ENCODE measurements around the gene CCL1.

The CCL1 gene

GRCh38 chr17:34318474-34318873, 44.6 kb downstream of the CCL1 start:
- TF ChIP-seq, protein P1, sequence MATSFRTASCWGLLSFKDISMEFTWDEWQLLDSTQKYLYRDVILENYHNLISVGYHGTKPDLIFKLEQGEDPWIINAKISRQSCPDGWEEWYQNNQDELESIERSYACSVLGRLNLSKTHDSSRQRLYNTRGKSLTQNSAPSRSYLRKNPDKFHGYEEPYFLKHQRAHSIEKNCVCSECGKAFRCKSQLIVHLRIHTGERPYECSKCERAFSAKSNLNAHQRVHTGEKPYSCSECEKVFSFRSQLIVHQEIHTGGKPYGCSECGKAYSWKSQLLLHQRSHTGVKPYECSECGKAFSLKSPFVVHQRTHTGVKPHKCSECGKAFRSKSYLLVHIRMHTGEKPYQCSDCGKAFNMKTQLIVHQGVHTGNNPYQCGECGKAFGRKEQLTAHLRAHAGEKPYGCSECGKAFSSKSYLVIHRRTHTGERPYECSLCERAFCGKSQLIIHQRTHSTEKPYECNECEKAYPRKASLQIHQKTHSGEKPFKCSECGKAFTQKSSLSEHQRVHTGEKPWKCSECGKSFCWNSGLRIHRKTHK (tag by site-specific recombination; IDR thresholded peaks at IDR 0.05), result peak; percentile 69; the same call in 1 of the 2 replicates
- no peak for TF ChIP-seq ZBTB48 (tag by site-specific recombination; IDR thresholded peaks at IDR 0.05)
- H3K27ac ChIP-seq (ENCODE audit: extremely low read depth, low read depth, low read length), result no peak overlapping the region
- POLR2A ChIA-PET, result no interaction called here

DNA sequence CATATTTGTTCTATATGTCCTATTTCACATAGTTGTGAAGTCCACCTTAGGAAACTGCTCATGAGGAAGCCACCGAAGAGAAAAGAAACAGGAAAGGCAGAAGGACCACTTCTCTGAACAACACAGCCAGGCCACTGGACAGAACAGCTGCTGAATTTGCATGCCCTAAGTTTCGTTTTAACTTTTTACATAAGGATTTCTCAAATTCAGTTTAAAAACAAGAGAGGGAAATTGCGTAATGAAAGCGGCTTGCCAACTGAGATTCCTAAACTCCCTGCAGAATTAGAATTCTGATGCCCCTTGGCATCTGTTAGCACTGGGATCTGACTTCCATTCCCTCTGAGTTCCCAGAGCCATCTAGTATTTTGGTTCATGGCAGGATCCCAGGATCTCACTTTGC, 48.8 kb downstream of the CCL1 start:
- TF ChIP-seq ZNF792 (tag by site-specific recombination; IDR thresholded peaks at IDR 0.05) (no peak), ZNF354C (tag by site-specific recombination; IDR thresholded peaks at IDR 0.05; ENCODE audit: borderline replicate concordance, low read depth) (no peak), IKZF3 (tag by site-specific recombination; IDR thresholded peaks at IDR 0.05) (no peak), SP3 (tag by site-specific recombination; IDR thresholded peaks at IDR 0.05) (no peak), ZNF560 (tag by site-specific recombination; IDR thresholded peaks at IDR 0.05; ENCODE audit: borderline replicate concordance) (no peak), MEIS1 (CRISPR knock-in tag; IDR thresholded peaks at IDR 0.05; ENCODE audit: borderline replicate concordance) (no peak), GLI4 (tag by site-specific recombination; IDR thresholded peaks at IDR 0.05) (no peak)
- CTCF ChIA-PET, result interaction anchor here (8.3 to 15.4 kb wide), 2 partner anchors 47 kb away, joined by 84 to 206 read pairs; partner anchors contain the start of gene CCL1
- no peaks in the 10 kb centered on the region for H3K9me3 ChIP-seq (ENCODE audit: control insufficient read depth, insufficient read depth, low read depth, low read length)
- H3K4me1 ChIP-seq (ENCODE audit: control insufficient read depth, insufficient read depth, low read length), result no peaks in the 10 kb centered on the region
- POLR2A ChIA-PET, result no interaction called here
- no peaks in the 10 kb centered on the region for H3K36me3 ChIP-seq (ENCODE audit: control insufficient read depth in 2 of 2, insufficient read depth in 1 of 2, low read length in 2 of 2)
- H3K27ac ChIP-seq (ENCODE audit: extremely low read depth, low read depth, low read length), result no peak overlapping the region
- no peak overlapping the region for H3K4me3 ChIP-seq (ENCODE audit: low read depth, low read length)

More at GRCh38 chr17:34318474-34318873, 44.6 kb downstream of the CCL1 start:
- no peak overlapping the region for H3K4me3 ChIP-seq (ENCODE audit: low read depth, low read length)
- CTCF ChIA-PET, result interaction anchor here (0.6 to 8.3 kb wide), 18 partner anchors 8 to 1013 kb away, joined by 3 to 84 read pairs (median 4); no protein-coding TSS in a partner anchor
- no peaks in the 10 kb centered on the region for H3K4me1 ChIP-seq (ENCODE audit: control insufficient read depth, insufficient read depth, low read length)
- H3K36me3 ChIP-seq (ENCODE audit: control insufficient read depth in 2 of 2, insufficient read depth in 1 of 2, low read length in 2 of 2), result no peaks in the 10 kb centered on the region
- no peaks in the 10 kb centered on the region for H3K9me3 ChIP-seq (ENCODE audit: control insufficient read depth, insufficient read depth, low read depth, low read length)

DNA sequence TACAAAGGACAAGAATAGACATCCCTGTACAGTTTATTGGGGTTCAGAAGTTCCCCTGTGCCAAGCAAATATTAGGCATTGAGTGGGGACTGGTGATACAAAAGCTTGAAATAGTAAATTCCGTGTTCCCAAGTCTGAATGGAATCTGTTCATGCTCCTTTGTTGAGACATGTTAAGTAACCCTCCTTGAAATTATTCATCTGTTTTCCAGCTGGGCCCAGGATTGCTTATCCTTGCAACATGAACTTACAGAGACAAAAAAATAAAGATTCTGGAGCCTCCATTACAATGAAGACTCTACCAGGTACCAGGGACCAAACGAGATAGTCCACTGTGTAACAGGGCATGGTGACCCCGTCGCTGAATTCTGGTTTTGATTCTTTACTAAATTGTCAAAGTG, 49.9 kb downstream of the CCL1 start:
- ChIA-PET CTCF (interaction anchor here (0.8 to 15.4 kb wide), 5 partner anchors 48 to 142 kb away, joined by 3 to 206 read pairs (median 3); partner anchors contain the start of gene CCL1), POLR2A (no interaction called here)
- Histone ChIP-seq H3K9me3 (ENCODE audit: control insufficient read depth, insufficient read depth, low read depth, low read length) (no peaks in the 10 kb centered on the region), H3K27ac (ENCODE audit: extremely low read depth, low read depth, low read length) (no peak overlapping the region), H3K36me3 (ENCODE audit: control insufficient read depth in 2 of 2, insufficient read depth in 1 of 2, low read length in 2 of 2) (no peaks in the 10 kb centered on the region), H3K4me1 (ENCODE audit: control insufficient read depth, insufficient read depth, low read length) (no peaks in the 10 kb centered on the region), H3K4me3 (ENCODE audit: low read depth, low read length) (no peak overlapping the region)
- TF ChIP-seq ZNF302 (tag by site-specific recombination; IDR thresholded peaks at IDR 0.05; ENCODE audit: low read depth), result no peak
- no peak for TF ChIP-seq ZNF701 (tag by site-specific recombination; IDR thresholded peaks at IDR 0.05)
- no peak for TF ChIP-seq ZNF670 (tag by site-specific recombination; IDR thresholded peaks at IDR 0.05; ENCODE audit: low read depth)
- TF ChIP-seq GFI1B (tag by site-specific recombination; IDR thresholded peaks at IDR 0.05), result no peak
- no peak for TF ChIP-seq ZNF416 (tag by site-specific recombination; IDR thresholded peaks at IDR 0.05)
- TF ChIP-seq, protein P2, sequence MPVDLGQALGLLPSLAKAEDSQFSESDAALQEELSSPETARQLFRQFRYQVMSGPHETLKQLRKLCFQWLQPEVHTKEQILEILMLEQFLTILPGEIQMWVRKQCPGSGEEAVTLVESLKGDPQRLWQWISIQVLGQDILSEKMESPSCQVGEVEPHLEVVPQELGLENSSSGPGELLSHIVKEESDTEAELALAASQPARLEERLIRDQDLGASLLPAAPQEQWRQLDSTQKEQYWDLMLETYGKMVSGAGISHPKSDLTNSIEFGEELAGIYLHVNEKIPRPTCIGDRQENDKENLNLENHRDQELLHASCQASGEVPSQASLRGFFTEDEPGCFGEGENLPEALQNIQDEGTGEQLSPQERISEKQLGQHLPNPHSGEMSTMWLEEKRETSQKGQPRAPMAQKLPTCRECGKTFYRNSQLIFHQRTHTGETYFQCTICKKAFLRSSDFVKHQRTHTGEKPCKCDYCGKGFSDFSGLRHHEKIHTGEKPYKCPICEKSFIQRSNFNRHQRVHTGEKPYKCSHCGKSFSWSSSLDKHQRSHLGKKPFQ (tag by site-specific recombination; IDR thresholded peaks at IDR 0.05), result no peak
- no peak for TF ChIP-seq ZNF157 (tag by site-specific recombination; IDR thresholded peaks at IDR 0.05)

GRCh38 chr17:34312080-34312479, 51.0 kb downstream of the CCL1 start:
- ChIA-PET POLR2A (no interaction called here), CTCF (interaction anchor here (1.2 to 15.4 kb wide), 6 partner anchors 10 to 141 kb away, joined by 3 to 206 read pairs (median 4); partner anchors contain the start of gene CCL1)
- no peak overlapping the region for H3K27ac ChIP-seq (ENCODE audit: extremely low read depth, low read depth, low read length)
- no peaks in the 10 kb centered on the region for H3K36me3 ChIP-seq (ENCODE audit: control insufficient read depth in 2 of 2, insufficient read depth in 1 of 2, low read length in 2 of 2)
- H3K4me3 ChIP-seq (ENCODE audit: low read depth, low read length), result no peak overlapping the region
- H3K9me3 ChIP-seq (ENCODE audit: control insufficient read depth, insufficient read depth, low read depth, low read length), result no peaks in the 10 kb centered on the region
- no peaks in the 10 kb centered on the region for H3K4me1 ChIP-seq (ENCODE audit: control insufficient read depth, insufficient read depth, low read length)
- TF ChIP-seq ZNF23 (tag by site-specific recombination; IDR thresholded peaks at IDR 0.05; ENCODE audit: borderline replicate concordance) (no peak), ZNF155 (tag by site-specific recombination; IDR thresholded peaks at IDR 0.05) (no peak), ZNF148 (tag by site-specific recombination; IDR thresholded peaks at IDR 0.05; ENCODE audit: borderline replicate concordance) (no peak), ZNF112 (tag by site-specific recombination; IDR thresholded peaks at IDR 0.05) (no peak), BCL11A (tag by site-specific recombination; IDR thresholded peaks at IDR 0.05; ENCODE audit: low read depth) (no peak), ZBTB44 (tag by site-specific recombination; IDR thresholded peaks at IDR 0.05) (no peak), ZNF624 (tag by site-specific recombination; IDR thresholded peaks at IDR 0.05) (no peak)

Measured in HEK293 (cell line).